ENCODE measurements around the gene SAMD4A. TPM values are rescaled to one million over a fixed set of nuclear protein-coding genes. Genes with fewer than 3 reads are reported as not detected.

The SAMD4A gene
- total and polyA plus RNA-seq, 10 donors = 2.3 to 31.0 (median 21.2) TPM

- Histone ChIP-seq H3K4me3 (no peak overlapping the region), H3K4me1 (peaks cover 0 to 17% (median 10%) of the 10 kb centered on the region in 6 donors), H3K9me3 (no peaks in the 10 kb centered on the region), H3K27ac (no peak overlapping the region), H3K27me3 (replicated peaks in 1 of 7) (no peaks in the 10 kb centered on the region), H3K36me3 (no peaks in the 10 kb centered on the region)
- WGBS, 5 donors = 87 to 90% (median 88%) methylated on average over 6 of the region's 6 CpGs
- intact Hi-C loops (cut with DNase I; ENCODE audit: low total_unique reads) = no loop called here
- TF ChIP-seq CTCF (IDR thresholded peaks at IDR 0.05 in 8 of 11, conservative IDR thresholded peaks at IDR 0.05 in 3 of 11) = no peak
- TF ChIP-seq POLR2A (IDR thresholded peaks at IDR 0.05) = no peak
- no peak for TF ChIP-seq POLR2AphosphoS5 (IDR thresholded peaks at IDR 0.05)
- DNase-seq = no peak
Observed at GRCh38 chr14:54734966-54735365, 168.0 kb downstream of the SAMD4A start.

DNA sequence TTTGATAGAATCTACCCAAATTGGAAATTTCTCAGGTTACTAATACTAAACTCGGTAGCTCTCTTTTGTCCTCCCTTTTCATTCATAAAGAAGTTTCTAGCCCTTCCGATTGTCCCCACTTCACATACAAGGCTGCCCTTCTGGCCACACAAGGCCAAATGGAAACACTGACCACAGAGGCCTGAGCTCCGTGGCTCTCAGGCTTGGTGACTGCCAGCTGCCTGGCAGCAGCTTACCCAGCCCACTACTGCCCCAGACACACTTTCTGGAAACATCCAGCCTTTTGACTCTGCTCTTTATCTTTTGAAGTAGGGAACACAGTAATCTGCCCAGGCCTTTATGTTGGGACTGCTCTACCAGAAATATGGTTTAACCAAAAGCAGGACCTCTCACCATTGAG lies 168.5 kb downstream of the SAMD4A start:
- no peaks in the 10 kb centered on the region for H3K9me3 ChIP-seq
- H3K36me3 ChIP-seq = no peaks in the 10 kb centered on the region
- peaks cover 0 to 12% (median 6%) of the 10 kb centered on the region in 6 donors for H3K4me1 ChIP-seq
- no peaks in the 10 kb centered on the region for H3K27me3 ChIP-seq (replicated peaks in 1 of 7)
- H3K27ac ChIP-seq = no peak overlapping the region
- intact Hi-C loops (cut with DNase I; ENCODE audit: low total_unique reads) = no loop called here
- H3K4me3 ChIP-seq = no peak overlapping the region
- TF ChIP-seq POLR2A (IDR thresholded peaks at IDR 0.05) = no peak
- no peak for TF ChIP-seq POLR2AphosphoS5 (IDR thresholded peaks at IDR 0.05)
- no peak for TF ChIP-seq CTCF (IDR thresholded peaks at IDR 0.05 in 8 of 11, conservative IDR thresholded peaks at IDR 0.05 in 3 of 11)
- no peak for DNase-seq
- WGBS, 5 donors = 69 to 78% (median 71%) methylated on average over 3 of the region's 3 CpGs

DNA sequence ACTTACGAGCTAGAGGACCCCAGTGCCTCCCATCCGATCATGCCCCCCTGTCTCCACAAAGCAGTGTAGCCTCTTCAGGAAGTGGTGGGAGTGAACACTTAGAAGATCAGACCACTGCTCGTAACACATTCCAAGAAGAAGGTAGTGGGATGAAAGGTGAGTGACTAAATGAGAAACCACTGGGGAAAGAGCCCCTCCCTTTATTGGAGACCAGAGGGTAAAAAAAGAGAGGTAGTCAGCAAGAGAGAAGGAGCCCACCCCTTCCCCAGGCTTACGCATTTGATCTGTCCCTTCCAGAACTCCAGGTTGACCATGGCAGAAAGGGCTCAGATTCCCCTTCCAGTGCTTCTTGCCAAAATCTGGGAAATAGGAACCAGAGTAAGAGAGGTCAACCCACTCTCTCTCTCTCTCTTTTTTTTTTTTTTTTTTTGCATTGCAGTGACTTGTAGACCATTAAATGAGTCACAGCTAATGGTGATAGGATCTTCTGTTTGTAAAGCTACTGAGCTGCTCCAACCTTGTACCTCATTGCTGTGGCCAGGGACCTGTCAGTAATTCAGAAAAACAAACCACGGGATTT lies 170.3 kb downstream of the SAMD4A start:
- TF ChIP-seq POLR2AphosphoS5 (IDR thresholded peaks at IDR 0.05) (no peak), POLR2A (IDR thresholded peaks at IDR 0.05) (no peak), CTCF (IDR thresholded peaks at IDR 0.05 in 8 of 11, conservative IDR thresholded peaks at IDR 0.05 in 3 of 11) (no peak)
- Histone ChIP-seq H3K27me3 (replicated peaks in 1 of 7) (no peaks in the 10 kb centered on the region), H3K36me3 (no peaks in the 10 kb centered on the region), H3K27ac (no peak overlapping the region), H3K4me3 (no peak overlapping the region), H3K9me3 (no peaks in the 10 kb centered on the region), H3K4me1 (peaks cover 0 to 7% (median 0%) of the 10 kb centered on the region in 6 donors)
- intact Hi-C loops (cut with DNase I; ENCODE audit: low total_unique reads) = no loop called here
- no peak for DNase-seq
- WGBS, 5 donors = 68 to 79% (median 75%) methylated on average over 5 of the region's 5 CpGs

DNA sequence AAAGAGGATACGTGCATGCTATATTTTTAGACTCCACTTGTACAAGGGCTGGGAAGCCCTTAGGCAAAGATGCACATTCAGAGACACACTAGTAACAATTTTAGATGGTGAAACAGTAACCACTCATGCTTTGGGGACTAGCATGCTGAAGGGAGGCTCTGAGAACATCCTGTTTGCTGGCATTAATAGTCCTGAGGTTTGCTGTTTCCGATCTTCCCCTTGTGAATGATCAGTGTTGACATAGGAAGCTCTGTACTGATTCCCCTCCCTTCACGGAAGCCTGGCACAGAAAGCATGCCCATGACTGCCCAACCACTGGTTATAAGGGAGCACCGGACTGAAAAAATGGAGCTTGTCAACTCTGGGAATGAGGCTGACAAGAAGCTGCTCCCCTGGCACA lies 171.1 kb downstream of the SAMD4A start:
- no peak for DNase-seq
- H3K4me1 ChIP-seq = peaks cover 0 to 7% (median 0%) of the 10 kb centered on the region in 6 donors
- H3K36me3 ChIP-seq = no peaks in the 10 kb centered on the region
- H3K27me3 ChIP-seq (replicated peaks in 1 of 7) = no peaks in the 10 kb centered on the region
- H3K9me3 ChIP-seq = no peaks in the 10 kb centered on the region
- 35 to 61% (median 42%) methylated on average over 3 to 4 of the region's 4 CpGs for WGBS, 5 donors
- H3K27ac ChIP-seq = peak overlapping the region in 2 of 8 donors; percentile 24 to 31
- intact Hi-C loops (cut with DNase I; ENCODE audit: low total_unique reads) = no loop called here
- H3K4me3 ChIP-seq = no peak overlapping the region
- TF ChIP-seq POLR2AphosphoS5 (IDR thresholded peaks at IDR 0.05) (peak in 1 of 3 donors; percentile 20), CTCF (IDR thresholded peaks at IDR 0.05 in 8 of 11, conservative IDR thresholded peaks at IDR 0.05 in 3 of 11) (no peak)
